Measurements from ENCODE around the gene BCR.

DNA sequence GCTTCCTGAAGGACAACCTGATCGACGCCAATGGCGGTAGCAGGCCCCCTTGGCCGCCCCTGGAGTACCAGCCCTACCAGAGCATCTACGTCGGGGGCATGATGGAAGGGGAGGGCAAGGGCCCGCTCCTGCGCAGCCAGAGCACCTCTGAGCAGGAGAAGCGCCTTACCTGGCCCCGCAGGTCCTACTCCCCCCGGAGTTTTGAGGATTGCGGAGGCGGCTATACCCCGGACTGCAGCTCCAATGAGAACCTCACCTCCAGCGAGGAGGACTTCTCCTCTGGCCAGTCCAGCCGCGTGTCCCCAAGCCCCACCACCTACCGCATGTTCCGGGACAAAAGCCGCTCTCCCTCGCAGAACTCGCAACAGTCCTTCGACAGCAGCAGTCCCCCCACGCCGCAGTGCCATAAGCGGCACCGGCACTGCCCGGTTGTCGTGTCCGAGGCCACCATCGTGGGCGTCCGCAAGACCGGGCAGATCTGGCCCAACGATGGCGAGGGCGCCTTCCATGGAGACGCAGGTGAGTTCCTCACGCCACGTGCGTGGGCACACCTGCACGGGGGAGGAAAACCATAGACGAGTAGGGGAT is 1.5 kb downstream of the BCR start:
- TF ChIP-seq, protein P1, sequence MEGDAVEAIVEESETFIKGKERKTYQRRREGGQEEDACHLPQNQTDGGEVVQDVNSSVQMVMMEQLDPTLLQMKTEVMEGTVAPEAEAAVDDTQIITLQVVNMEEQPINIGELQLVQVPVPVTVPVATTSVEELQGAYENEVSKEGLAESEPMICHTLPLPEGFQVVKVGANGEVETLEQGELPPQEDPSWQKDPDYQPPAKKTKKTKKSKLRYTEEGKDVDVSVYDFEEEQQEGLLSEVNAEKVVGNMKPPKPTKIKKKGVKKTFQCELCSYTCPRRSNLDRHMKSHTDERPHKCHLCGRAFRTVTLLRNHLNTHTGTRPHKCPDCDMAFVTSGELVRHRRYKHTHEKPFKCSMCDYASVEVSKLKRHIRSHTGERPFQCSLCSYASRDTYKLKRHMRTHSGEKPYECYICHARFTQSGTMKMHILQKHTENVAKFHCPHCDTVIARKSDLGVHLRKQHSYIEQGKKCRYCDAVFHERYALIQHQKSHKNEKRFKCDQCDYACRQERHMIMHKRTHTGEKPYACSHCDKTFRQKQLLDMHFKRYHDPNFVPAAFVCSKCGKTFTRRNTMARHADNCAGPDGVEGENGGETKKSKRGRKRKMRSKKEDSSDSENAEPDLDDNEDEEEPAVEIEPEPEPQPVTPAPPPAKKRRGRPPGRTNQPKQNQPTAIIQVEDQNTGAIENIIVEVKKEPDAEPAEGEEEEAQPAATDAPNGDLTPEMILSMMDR (optimal IDR thresholded peaks at IDR 0.05 in 1 of 3, IDR thresholded peaks at IDR 0.05 in 1 of 3, conservative IDR thresholded peaks at IDR 0.05 in 1 of 3; ENCODE audit: extremely low read depth in 1 of 3, insufficient read depth in 2 of 3, low read length in 3 of 3) = no peak
- TF ChIP-seq EZH2 (IDR thresholded peaks at IDR 0.05; ENCODE audit: low read length) = no peak
